ENCODE results near the gene TMEM81. TPM values are rescaled to one million over a fixed set of nuclear protein-coding genes. Genes with fewer than 3 reads are reported as not detected.

TMEM81 gene
- polyA plus RNA-seq, 2 of the 4 experiments (the other 2 are of a cell fraction), result 2.2 to 4.3 TPM

GRCh38 chr1:205091043-205091740 is 6.9 kb upstream of the TMEM81 start:
- Histone ChIP-seq H3K4me1 (no peaks in the 10 kb centered on the region), H3K4me3 (no peak overlapping the region), H3K4me2 (no peak overlapping the region), H3K9me3 (no peaks in the 10 kb centered on the region), H3K27ac (no peak overlapping the region)
- no peak for FAIRE-seq
- ChIA-PET POLR2A (no interaction called here), CTCF (interaction anchor here (1.0 to 2.7 kb wide), 9 partner anchors 9 to 165 kb away, joined by 3 to 8 read pairs (median 3); partner anchors contain the start of gene RBBP5)
- TF ChIP-seq BHLHE40 (IDR thresholded peaks at IDR 0.05; ENCODE audit: low read depth, low read length), result no peak
- TF ChIP-seq CEBPB (IDR thresholded peaks at IDR 0.05), result 0 out of 4 replicates have a peak, but pooled peaks of 1 of the 2 experiments have one; percentile 10
- TF ChIP-seq MAX (IDR thresholded peaks at IDR 0.05), result no peak
- 92% methylated on average over 4 of the region's 4 CpGs for WGBS (ENCODE audit: missing lambda C conversion rate)
- DNase-seq (ENCODE audit: low read depth in 1 of 2, low spot score in 1 of 2), result no peak
- ATAC-seq, result no peak

DNA sequence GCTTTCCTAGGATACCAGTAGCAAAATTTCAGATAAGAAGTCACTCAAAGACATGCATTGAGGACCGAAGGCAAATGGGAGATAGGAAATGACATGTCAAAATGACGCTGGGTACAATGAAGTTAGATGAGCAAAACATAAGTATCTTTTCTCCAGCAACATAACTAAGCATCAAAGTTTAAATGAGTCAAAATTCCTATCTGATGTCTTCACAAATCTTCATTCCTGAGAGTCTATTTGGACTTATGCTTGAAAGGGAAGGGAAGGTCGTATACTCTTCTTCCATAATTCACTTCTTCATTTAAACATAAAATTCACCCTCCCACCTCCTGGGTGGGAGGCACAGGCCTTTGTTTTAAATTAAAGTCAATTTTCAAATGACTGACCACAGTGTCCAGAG is 4.1 kb upstream of the TMEM81 start:
- ChIA-PET POLR2A (no interaction called here), CTCF (interaction anchor here (0.7 to 5.7 kb wide), 7 partner anchors 9 to 99 kb away, joined by 3 to 29 read pairs (median 4); partner anchors contain the start of gene RBBP5)
- Histone ChIP-seq H3K4me3 (no peak overlapping the region), H3K4me2 (no peak overlapping the region), H3K4me1 (no peaks in the 10 kb centered on the region), H3K27ac (no peak overlapping the region), H3K9me3 (no peaks in the 10 kb centered on the region)
- TF ChIP-seq, protein P1, sequence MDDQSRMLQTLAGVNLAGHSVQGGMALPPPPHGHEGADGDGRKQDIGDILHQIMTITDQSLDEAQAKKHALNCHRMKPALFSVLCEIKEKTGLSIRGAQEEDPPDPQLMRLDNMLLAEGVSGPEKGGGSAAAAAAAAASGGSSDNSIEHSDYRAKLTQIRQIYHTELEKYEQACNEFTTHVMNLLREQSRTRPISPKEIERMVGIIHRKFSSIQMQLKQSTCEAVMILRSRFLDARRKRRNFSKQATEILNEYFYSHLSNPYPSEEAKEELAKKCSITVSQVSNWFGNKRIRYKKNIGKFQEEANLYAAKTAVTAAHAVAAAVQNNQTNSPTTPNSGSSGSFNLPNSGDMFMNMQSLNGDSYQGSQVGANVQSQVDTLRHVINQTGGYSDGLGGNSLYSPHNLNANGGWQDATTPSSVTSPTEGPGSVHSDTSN (IDR thresholded peaks at IDR 0.05), result no peak
- no peak for TF ChIP-seq ZNF302 (CRISPR knock-in tag; IDR thresholded peaks at IDR 0.05)
- TF ChIP-seq ATOH8 (CRISPR knock-in tag; IDR thresholded peaks at IDR 0.05; ENCODE audit: low read depth), result no peak
- TF ChIP-seq HOXA7 (CRISPR knock-in tag; IDR thresholded peaks at IDR 0.05), result no peak
- TF ChIP-seq CBX2 (IDR thresholded peaks at IDR 0.05; ENCODE audit: borderline replicate concordance, low read depth), result no peak
- no peak for TF ChIP-seq FOSB (CRISPR knock-in tag; IDR thresholded peaks at IDR 0.05)
- DNase-seq (ENCODE audit: low read depth in 1 of 2, low spot score in 1 of 2) (no peak), ATAC-seq (no peak), FAIRE-seq (no peak)
- WGBS (ENCODE audit: missing lambda C conversion rate), result 76% methylated on average over 3 of the region's 3 CpGs

GRCh38 chr1:205082431-205082830 is 1.8 kb downstream of the TMEM81 start:
- FAIRE-seq (no peak), DNase-seq (ENCODE audit: low read depth in 1 of 2, low spot score in 1 of 2) (no peak), ATAC-seq (no peak)
- 88% methylated on average over 4 of the region's 4 CpGs for WGBS (ENCODE audit: missing lambda C conversion rate)
- H3K27ac ChIP-seq, result no peak overlapping the region
- POLR2A ChIA-PET, result no interaction called here
- no peaks in the 10 kb centered on the region for H3K9me3 ChIP-seq
- H3K4me1 ChIP-seq, result no peaks in the 10 kb centered on the region
- TF ChIP-seq E2F6 (IDR thresholded peaks at IDR 0.05; ENCODE audit: borderline replicate concordance, low read depth), result no peak
- TF ChIP-seq POLR2AphosphoS2 (conservative IDR thresholded peaks at IDR 0.05; ENCODE audit: low read length), result no peak
- TF ChIP-seq FOSB (CRISPR knock-in tag; IDR thresholded peaks at IDR 0.05), result no peak
- no peak for TF ChIP-seq HOXA7 (CRISPR knock-in tag; IDR thresholded peaks at IDR 0.05)
- no peak for TF ChIP-seq EHMT2 (IDR thresholded peaks at IDR 0.05; ENCODE audit: low read depth)
- no peak for TF ChIP-seq HOXB5 (CRISPR knock-in tag; IDR thresholded peaks at IDR 0.05)
- H3K4me2 ChIP-seq, result no peak overlapping the region
- no peak overlapping the region for H3K4me3 ChIP-seq
- CTCF ChIA-PET, result interaction anchor here (0.7 to 15.7 kb wide), 4 partner anchors 12 to 93 kb away, joined by 3 to 134 read pairs (median 10); no protein-coding TSS in a partner anchor

DNA sequence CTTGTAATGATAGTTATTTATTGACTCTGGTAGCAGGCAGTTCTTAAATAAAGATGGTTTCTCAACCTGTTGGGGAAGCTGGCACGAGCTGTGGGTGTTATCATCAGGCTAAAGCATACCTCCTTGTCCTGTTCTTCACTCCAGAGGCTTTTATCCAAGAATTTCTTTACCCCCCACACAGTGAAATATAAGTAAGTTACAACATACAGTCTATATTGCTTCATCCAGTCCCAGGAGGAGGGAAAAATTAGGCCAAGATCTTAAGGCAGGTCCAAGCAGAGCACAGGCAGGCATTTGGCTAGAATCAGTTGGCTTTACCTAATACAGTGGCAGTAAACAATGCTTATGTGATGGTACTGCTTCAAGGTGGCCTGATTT is 6.3 kb downstream of the TMEM81 start:
- POLR2A ChIA-PET, result no interaction called here
- ATAC-seq, result no peak
- no peak for TF ChIP-seq RNF2 (IDR thresholded peaks at IDR 0.05; ENCODE audit: borderline replicate concordance, low read depth)
- no peak for TF ChIP-seq FOSB (CRISPR knock-in tag; IDR thresholded peaks at IDR 0.05)
- no peak for TF ChIP-seq HOXB5 (CRISPR knock-in tag; IDR thresholded peaks at IDR 0.05)
- TF ChIP-seq RAD21 (conservative IDR thresholded peaks at IDR 0.05 in 1 of 2, IDR thresholded peaks at IDR 0.05 in 1 of 2), result no peak
- no peak for TF ChIP-seq HES2 (IDR thresholded peaks at IDR 0.05)
- TF ChIP-seq ESRRA (IDR thresholded peaks at IDR 0.05; ENCODE audit: borderline replicate concordance, low read length), result no peak
- TF ChIP-seq HOXB13 (CRISPR knock-in tag; IDR thresholded peaks at IDR 0.05; ENCODE audit: low read depth), result no peak
- TF ChIP-seq CHD2 (IDR thresholded peaks at IDR 0.05; ENCODE audit: low read length, partially characterized antibody), result no peak
- no peak for TF ChIP-seq POLR2AphosphoS2 (conservative IDR thresholded peaks at IDR 0.05; ENCODE audit: low read length)
- no peak for TF ChIP-seq BHLHE40 (IDR thresholded peaks at IDR 0.05; ENCODE audit: low read depth, low read length)
- TF ChIP-seq, protein P1 (IDR thresholded peaks at IDR 0.05), result no peak
- TF ChIP-seq HMGXB4 (CRISPR knock-in tag; IDR thresholded peaks at IDR 0.05; ENCODE audit: borderline replicate concordance), result no peak
- no peak for TF ChIP-seq CHD4 (IDR thresholded peaks at IDR 0.05; ENCODE audit: borderline replicate concordance)

More for the DNA sequence above, 6.3 kb downstream of the TMEM81 start:
- CTCF ChIA-PET, result interaction anchor here (0.9 to 15.7 kb wide), 5 partner anchors 9 to 89 kb away, joined by 3 to 134 read pairs (median 3); no protein-coding TSS in a partner anchor
- Histone ChIP-seq H3K27ac (no peak overlapping the region), H3K4me3 (no peak overlapping the region), H3K9me3 (no peaks in the 10 kb centered on the region), H3K4me1 (no peaks in the 10 kb centered on the region), H3K4me2 (no peak overlapping the region)
- DNase-seq (ENCODE audit: low read depth in 1 of 2, low spot score in 1 of 2) (no peak), FAIRE-seq (no peak)
- WGBS (ENCODE audit: missing lambda C conversion rate), result 76% methylated on average over 1 of the region's 1 CpG

All from A549 (cell line).